Measurements from ENCODE around the gene HHIPL1. TPM values are rescaled to one million over a fixed set of nuclear protein-coding genes. Genes with fewer than 3 reads are reported as not detected.

Gene HHIPL1
- total RNA-seq, 2 experiments from 2014 or later = 0.25 to 0.72 TPM

DNA sequence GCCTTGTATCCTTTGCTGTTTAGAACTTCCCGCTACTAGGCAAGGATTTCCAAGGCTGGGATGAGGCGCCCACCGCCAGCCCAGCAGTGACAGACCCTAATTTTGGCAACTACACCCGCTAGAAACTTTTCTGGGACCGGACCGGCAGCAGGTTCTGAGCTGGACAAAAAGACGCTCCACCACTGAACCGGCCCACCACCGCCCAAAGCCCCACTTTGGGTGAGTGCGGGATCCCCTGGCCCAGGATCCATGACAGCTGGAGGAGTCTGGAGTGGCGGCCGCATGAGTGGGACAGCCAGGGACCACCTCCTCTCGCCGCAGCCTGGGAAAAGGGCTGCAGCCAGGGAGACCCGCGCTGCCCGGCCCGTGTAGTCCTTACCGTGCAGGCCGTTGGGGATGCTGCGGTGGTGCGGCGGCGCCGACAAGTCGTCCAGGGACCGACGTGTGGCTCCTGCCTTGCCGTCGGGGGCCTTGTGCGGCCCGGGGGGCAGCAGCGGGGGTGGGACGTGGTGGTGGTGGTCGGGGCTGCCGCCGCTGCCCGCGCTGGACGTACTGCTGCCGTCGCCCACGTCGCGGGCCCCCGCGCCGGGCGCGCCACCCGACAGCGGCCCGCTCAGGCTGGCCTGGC is 42.0 kb upstream of the HHIPL1 start:
- intact Hi-C loops (cut with micrococcal nuclease; ENCODE audit: unreplicated experiment) = no loop called here
- DNase-seq (ENCODE audit: low spot score) = no peak
- H3K4me3 ChIP-seq (ENCODE audit: low read depth, low read length, poor library complexity, severe bottlenecking) = peak overlapping the region; percentile 56
- no peak overlapping the region for H3K27ac ChIP-seq (ENCODE audit: low read depth, low read length, poor library complexity, severe bottlenecking)
- no peak overlapping the region for H2AFZ ChIP-seq (ENCODE audit: low read length)
- H3K4me2 ChIP-seq (ENCODE audit: low read length) = peak overlapping the region; percentile 71
- H4K20me1 ChIP-seq (ENCODE audit: insufficient read depth, low read length) = no peaks in the 10 kb centered on the region
- no peaks in the 10 kb centered on the region for H3K9me3 ChIP-seq (ENCODE audit: low read length)
- TF ChIP-seq, protein P1, sequence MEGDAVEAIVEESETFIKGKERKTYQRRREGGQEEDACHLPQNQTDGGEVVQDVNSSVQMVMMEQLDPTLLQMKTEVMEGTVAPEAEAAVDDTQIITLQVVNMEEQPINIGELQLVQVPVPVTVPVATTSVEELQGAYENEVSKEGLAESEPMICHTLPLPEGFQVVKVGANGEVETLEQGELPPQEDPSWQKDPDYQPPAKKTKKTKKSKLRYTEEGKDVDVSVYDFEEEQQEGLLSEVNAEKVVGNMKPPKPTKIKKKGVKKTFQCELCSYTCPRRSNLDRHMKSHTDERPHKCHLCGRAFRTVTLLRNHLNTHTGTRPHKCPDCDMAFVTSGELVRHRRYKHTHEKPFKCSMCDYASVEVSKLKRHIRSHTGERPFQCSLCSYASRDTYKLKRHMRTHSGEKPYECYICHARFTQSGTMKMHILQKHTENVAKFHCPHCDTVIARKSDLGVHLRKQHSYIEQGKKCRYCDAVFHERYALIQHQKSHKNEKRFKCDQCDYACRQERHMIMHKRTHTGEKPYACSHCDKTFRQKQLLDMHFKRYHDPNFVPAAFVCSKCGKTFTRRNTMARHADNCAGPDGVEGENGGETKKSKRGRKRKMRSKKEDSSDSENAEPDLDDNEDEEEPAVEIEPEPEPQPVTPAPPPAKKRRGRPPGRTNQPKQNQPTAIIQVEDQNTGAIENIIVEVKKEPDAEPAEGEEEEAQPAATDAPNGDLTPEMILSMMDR (conservative IDR thresholded peaks at IDR 0.05; ENCODE audit: low read length) = no peak
- TF ChIP-seq EZH2phosphoT487 (IDR thresholded peaks at IDR 0.05; ENCODE audit: borderline replicate concordance, low read depth, low read length) = no peak
- ChIA-PET POLR2A (interaction anchor here (1.0 kb wide), 1 partner anchor 51 kb away, joined by 3 read pairs; no protein-coding TSS in a partner anchor), CTCF (ENCODE audit: unreplicated experiment) (no interaction called here)
- no TSS peak for BruUV-seq (replicated peaks)
- H3K9me2 ChIP-seq (ENCODE audit: insufficient read depth, low read length) = no peaks in the 10 kb centered on the region
- H3K36me3 ChIP-seq (ENCODE audit: insufficient read depth, low read length) = no peaks in the 10 kb centered on the region
- no peaks in the 10 kb centered on the region for H3K79me2 ChIP-seq (ENCODE audit: insufficient read depth, low read depth, low read length)
- peaks cover 27% of the 10 kb centered on the region for H3K4me1 ChIP-seq (ENCODE audit: insufficient read depth, low read length, poor library complexity, severe bottlenecking)

DNA sequence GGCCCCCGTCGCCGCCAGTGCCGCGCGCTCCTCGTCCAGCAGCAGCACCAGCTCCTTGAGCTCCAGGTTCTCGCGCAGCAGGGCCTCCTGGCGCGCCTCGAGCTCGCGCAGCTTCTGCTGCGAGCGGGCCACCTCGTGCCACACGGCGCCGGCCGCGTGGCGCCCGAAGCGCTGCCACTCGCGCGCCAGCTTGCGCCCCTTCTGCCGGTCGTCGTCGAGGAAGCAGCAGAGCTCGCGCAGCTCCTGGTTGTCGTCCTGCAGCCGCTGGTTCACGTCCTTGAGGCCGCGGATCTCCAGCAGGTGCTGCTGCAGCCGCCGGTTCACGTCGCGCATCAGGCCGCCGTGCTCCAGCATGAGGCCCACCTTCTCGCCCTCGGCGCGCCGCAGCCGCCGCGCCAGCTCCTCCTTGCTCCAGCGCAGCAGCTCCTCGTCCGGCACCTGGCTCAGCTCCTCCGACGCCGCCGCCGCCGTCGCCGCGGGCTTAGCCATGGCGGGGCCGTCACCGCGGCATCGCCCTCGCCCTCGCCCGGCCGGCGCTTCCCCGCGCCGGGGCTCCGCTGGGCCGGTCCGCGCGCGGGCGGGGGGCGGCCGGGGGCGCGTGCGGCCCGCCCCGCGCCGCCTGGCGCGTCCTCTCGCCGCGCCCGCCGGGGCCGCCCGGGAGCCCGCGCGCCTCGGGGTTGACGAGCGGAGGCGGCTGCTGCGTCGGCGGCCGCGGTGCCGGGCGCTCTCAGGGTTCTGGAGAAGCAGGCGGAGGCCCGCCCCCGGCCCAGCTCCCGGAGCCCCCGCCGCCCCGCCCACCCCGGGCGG is 41.3 kb upstream of the HHIPL1 start, which contains the start of gene CCDC85C:
TSS of gene CCDC85C (minus strand) at position 737 of the 807 bp plus-strand sequence. CDS start at position 489, 248 bp downstream.
- Histone ChIP-seq H2AFZ (ENCODE audit: low read length) (peak within 1 kb of the TSS; percentile 88), H4K20me1 (ENCODE audit: insufficient read depth, low read length) (no peaks in the 10 kb centered on the region), H3K4me3 (ENCODE audit: low read depth, low read length, poor library complexity, severe bottlenecking) (peak within 1 kb of the TSS; percentile 90), H3K4me2 (ENCODE audit: low read length) (peak within 1 kb of the TSS; percentile 82), H3K9me3 (ENCODE audit: low read length) (no peaks in the 10 kb centered on the region), H3K9me2 (ENCODE audit: insufficient read depth, low read length) (no peaks in the 10 kb centered on the region), H3K27ac (ENCODE audit: low read depth, low read length, poor library complexity, severe bottlenecking) (peak within 1 kb of the TSS; percentile 74), H3K79me2 (ENCODE audit: insufficient read depth, low read depth, low read length) (no peaks in the 10 kb centered on the region), H3K4me1 (ENCODE audit: insufficient read depth, low read length, poor library complexity, severe bottlenecking) (peaks cover 27% of the 10 kb centered on the region), H3K36me3 (ENCODE audit: insufficient read depth, low read length) (no peaks in the 10 kb centered on the region)
- no peak for TF ChIP-seq EZH2phosphoT487 (IDR thresholded peaks at IDR 0.05; ENCODE audit: borderline replicate concordance, low read depth, low read length)
- TF ChIP-seq, protein P1 (conservative IDR thresholded peaks at IDR 0.05; ENCODE audit: low read length) = no peak
- BruUV-seq (replicated peaks) = no TSS peak
- ChIA-PET CTCF (ENCODE audit: unreplicated experiment) (no interaction called here), POLR2A (interaction anchor here (0.5 kb wide), 1 partner anchor 90 kb away, joined by 4 read pairs; no protein-coding TSS in a partner anchor)
- DNase-seq (ENCODE audit: low spot score) = peak; percentile 61
- intact Hi-C loops (cut with micrococcal nuclease; ENCODE audit: unreplicated experiment) = loop anchor here (1.0 to 2.0 kb wide), 2 partner anchors 31 to 81 kb away; partner anchors contain the start of gene CYP46A1
